ENCODE results near the gene SLIT1.

Gene SLIT1

DNA sequence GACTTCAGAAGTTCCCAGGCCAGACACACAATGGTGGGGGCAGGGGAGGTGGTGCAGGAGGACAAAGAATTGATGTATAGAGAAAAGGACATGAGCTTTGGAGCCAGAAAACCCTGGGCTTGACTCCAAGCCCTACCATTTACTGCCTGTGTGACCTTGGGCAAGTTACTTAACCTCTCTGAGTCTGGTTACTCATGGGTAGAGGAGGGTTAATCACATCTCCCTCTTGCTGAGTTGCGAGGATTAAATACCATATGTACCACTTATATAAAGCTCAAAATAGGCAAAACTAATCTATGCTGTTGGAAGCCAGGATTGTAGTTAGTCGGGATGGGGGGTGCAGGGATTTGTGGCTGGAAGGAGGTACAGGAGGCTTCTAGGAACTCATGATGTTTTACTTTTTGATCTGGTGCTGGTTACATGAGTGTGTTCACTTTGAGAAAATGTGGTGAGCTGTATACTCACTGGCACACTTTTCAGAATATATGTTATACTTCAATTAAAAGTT is 106.8 kb downstream of the SLIT1 start:
- DNase-seq = no peak

GRCh38 chr10:97078261-97078937 is 107.4 kb downstream of the SLIT1 start:
- DNase-seq = no peak

GRCh38 chr10:97076781-97077180 is 109.0 kb downstream of the SLIT1 start:
- no peak for DNase-seq

GRCh38 chr10:97075961-97076525 is 109.7 kb downstream of the SLIT1 start:
- DNase-seq = no peak

GRCh38 chr10:97075421-97075820 is 110.3 kb downstream of the SLIT1 start:
- DNase-seq = no peak

GRCh38 chr10:97074256-97075145 is 111.3 kb downstream of the SLIT1 start:
- DNase-seq = no peak

DNA sequence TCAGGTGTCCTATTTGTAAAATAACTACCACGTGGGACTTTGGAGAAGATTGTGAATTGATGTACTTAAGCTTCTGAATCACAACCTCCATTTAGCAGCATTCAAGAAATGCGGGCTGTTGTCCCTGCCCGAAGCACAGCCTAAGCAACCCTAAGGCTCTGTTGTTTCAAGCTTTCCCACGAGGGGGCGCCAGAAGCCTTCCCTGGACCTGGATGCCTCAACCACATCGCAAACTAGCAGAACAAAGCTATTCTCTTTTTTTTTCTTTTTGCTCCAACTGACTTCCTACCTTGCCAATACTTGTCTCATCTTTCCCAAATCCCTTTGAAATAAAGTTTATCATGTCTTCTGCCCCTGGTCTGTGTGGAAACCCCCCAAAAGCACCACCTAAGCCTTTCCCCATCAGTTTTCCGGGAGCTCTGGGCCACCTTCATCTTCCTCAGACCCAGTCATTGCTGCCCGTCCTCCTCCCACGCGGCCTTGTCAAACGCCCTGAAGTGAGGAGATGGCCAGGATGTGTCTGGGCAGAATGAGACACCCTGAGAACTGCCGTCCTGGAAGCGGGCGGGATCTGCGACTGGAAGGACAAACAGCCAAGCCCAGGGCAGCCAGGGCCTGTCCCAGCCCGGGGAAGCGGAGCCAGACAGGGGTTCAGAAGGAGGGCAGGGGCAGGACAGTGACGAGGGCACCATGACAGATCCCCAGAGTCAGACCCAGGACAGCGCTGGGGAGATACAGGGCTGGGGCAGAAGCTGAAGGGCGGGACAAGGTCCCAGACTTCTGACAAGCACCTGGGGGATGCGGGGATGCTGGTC is 112.7 kb downstream of the SLIT1 start:
- DNase-seq = no peak

GRCh38 chr10:97071496-97071895 is 114.3 kb downstream of the SLIT1 start:
- DNase-seq = no peak

GRCh38 chr10:97069576-97070362 is 116.0 kb downstream of the SLIT1 start:
- no peak for DNase-seq

- DNase-seq = no peak
Measured at GRCh38 chr10:97069026-97069425, 116.7 kb downstream of the SLIT1 start.

GRCh38 chr10:97067716-97068391 is 117.9 kb downstream of the SLIT1 start:
- DNase-seq = no peak

DNA sequence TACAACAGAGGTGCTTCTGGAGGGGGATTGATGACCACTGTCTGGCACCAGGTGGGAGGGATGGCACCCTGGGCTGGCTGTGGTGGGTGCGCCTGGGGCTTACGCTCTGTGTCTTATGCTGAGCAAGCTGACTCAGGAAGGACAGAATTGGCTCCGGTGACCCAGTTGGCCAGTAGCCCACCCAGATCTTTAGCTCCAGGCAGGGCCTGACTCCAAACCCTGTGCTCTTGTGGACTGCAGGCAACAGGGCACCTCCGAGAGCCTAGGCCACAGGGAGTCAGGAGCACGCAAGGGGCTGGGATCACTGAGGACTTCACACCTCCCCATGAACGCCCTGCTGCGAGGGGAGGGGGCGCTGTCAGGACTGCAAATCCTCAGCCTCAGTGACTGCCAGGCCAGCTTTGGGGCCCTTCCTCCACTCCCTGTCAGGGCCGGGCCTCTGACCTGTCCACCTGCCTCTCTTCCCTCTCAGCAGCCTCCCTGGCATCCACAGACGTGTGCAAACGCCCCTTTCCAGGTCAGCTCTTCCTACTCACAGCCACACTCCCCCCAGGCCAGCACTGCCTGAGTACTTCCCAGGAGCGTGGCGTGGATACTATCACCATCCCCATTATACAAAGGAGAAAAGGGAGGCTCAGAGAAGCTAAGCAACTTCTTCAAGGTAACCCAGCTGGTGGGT is 118.7 kb downstream of the SLIT1 start:
- no peak for DNase-seq

GRCh38 chr10:97065686-97066660 is 119.8 kb downstream of the SLIT1 start:
- no peak for DNase-seq

DNA sequence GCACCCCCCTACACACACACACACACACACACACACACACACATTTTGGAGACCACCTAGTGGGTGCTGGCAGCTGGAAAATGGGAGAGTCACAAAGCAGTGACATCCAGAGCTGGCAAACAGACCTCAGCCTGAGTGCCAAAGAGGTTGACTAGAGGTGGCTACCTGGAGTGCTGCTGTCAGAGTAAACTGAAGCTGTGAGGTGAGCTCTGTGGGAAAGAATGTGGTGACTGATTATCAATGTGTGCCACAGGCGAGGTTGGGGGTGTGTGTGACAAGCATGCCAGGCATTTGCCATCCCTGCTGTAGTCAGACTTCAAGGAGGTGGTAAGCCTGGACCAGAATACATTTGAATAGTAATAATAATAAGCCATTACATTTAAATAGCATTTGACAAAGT is 120.6 kb downstream of the SLIT1 start:
- DNase-seq = no peak

DNA sequence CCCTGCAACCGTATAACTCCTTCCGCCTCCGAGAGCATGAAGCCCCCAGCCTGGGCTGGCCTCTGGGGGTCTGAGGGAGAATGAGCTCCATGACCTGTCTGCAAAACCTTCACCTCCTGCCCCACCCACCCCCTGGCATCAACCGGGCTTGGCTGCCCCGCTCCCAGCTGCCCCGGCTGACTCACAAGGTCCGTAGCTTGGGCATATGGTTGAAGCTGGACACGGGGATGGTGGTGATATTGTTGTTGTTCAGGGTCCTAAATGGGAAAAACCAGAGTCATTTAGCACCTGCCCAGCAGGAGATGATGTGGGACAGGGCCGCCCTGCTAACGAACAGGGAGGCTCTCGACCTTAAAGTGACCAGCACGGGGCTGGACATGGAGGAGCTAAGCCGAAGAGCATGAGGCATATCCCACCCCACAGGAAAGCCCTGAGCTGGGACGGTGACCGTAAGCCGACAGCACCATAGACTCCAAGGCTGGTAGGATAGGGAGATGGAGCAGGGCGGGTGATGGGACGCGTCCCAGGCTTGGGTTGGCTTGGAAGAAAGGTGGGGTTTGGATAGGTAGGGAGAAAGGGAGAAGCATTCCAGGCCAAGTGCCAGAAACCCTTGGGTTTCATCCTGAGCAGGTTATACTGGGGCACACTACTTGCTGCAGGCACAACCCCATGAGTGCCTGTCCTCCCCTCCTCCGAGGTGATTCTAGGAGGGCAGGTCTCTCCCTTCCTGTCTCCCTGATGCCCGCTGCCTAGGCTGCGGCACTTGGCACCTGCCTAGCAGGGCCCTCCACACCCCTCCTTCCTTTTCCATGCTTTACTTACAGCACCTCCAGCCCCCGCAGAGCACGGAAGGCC is 121.5 kb downstream of the SLIT1 start:
- no peak for DNase-seq

- no peak for DNase-seq
Measured at GRCh38 chr10:97063271-97063982, 122.3 kb downstream of the SLIT1 start.

DNA sequence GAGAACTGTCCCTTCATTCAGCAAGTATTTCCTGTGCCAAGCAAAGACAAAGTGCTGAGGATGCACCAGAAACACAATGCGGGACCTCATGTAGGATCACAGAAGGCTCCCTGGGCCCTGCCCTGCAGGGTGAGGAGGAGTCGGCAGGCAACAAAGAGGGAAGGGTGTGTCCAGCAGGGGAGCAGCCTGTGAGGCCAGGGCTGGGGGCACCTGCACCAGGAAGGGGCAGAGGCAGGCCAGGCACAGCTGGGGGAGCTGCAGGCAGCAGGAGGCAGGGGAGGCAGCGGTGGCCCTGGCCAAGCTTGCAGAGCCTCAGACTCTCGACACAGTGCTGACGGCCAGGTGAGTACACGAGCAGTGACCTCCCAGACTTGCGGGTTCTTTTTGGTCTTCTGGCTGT is 123.3 kb downstream of the SLIT1 start:
- DNase-seq = no peak

GRCh38 chr10:97062046-97062445 is 123.7 kb downstream of the SLIT1 start:
- DNase-seq = no peak

Measured in NCI-H1436 treated with DMSO at 0.1 percent for 48 hours (cell line).